HepG2 (cell line): Measurements from ENCODE around the gene SYNJ2. TPM values are rescaled to one million over a fixed set of nuclear protein-coding genes. Genes with fewer than 3 reads are reported as not detected.

Experiments used
- ATAC-seq: fragments of 200-7000 bp; cut with Tn5 transposase; 3 replicates; pipeline ENCODE4 v1.9.1; 2020; ENCODE audit warnings: mild to moderate bottlenecking, moderate library complexity
- BruUV-seq: library from RNA; stranded (reverse); fragments of 400-500 nt; replicated peaks from 2 replicates; lab custom pipeline; 2021; lab: Mats Ljungman, UMichigan
- CTCF ChIA-PET: fragments of 300-600 bp; formaldehyde crosslinking; extraction: SDS; loops from one replicate; lab custom pipeline; 2021; ENCODE audit warnings: low total read pairs, inconsistent platforms, low intra/inter-chr PET ratio; lab: Yijun Ruan, JAX
- POLR2A ChIA-PET: fragments of 350-600 bp; sonication (Branson Sonifier 250); formaldehyde crosslinking; loops from one replicate; lab custom pipeline; 2020; ENCODE audit warnings: antibody characterized with exemption, inconsistent platforms; lab: Yijun Ruan, JAX
- DNase-seq: peaks from one replicate; pipeline ENCODE4 v3.0.0-alpha.2; 2015; ENCODE audit warnings: low spot score
- FAIRE-seq: peaks from 3 replicates; lab custom pipeline; 2011; peaks lifted over from hg19 to GRCh38; lab: Jason Lieb, UNC
- H2AFZ ChIP-seq: one replicate; pipeline ENCODE4 v1.6.1; 2011; ENCODE audit warnings: low read length, inconsistent platforms
- H3K27ac ChIP-seq: fragments of 300-600 bp; 3 replicates; pipeline ENCODE4 v1.8.0; 2011; ENCODE audit warnings: mixed run types, mild to moderate bottlenecking, mixed read lengths, low read length, inconsistent platforms; ENCODE audit not compliant: insufficient read depth; ENCODE audit errors: extremely low read length
- H3K27me3 ChIP-seq, 2 experiments: fragments of 200-600 bp in 1 of 2; 2 replicates in 1 of 2; 3 replicates in 1 of 2; pipeline versions ENCODE4 v1.6.0 to v1.8.0; 2011; ENCODE audit warnings: low read length in 2 of 2, mild to moderate bottlenecking in 2 of 2, moderate library complexity in 2 of 2, inconsistent platforms in 1 of 2; ENCODE audit not compliant: insufficient read depth in 2 of 2, control insufficient read depth in 1 of 2
- H3K36me3 ChIP-seq, 2 experiments: fragments of 200-600 bp in 1 of 2; replicated peaks in 1 of 2; 2 replicates in 1 of 2; 3 replicates in 1 of 2; pipeline versions ENCODE4 v1.5.1 to v1.8.0; 2011; ENCODE audit warnings: low read length in 2 of 2, inconsistent platforms in 1 of 2; ENCODE audit not compliant: insufficient read depth in 2 of 2, control insufficient read depth in 1 of 2
- H3K4me1 ChIP-seq: 2 replicates; pipeline ENCODE4 v1.5.1; 2012; ENCODE audit warnings: low read length, inconsistent platforms; ENCODE audit not compliant: insufficient read depth
- H3K4me2 ChIP-seq: 2 replicates; pipeline ENCODE4 v1.6.0; 2011; ENCODE audit warnings: low read depth, low read length, inconsistent platforms
- H3K4me3 ChIP-seq, 3 experiments: fragments of 200-600 bp in 1 of 3; sonication (generic), shearing (Covaris generic) in 1 of 3; replicated peaks in 1 of 3; 2 replicates each; pipeline ENCODE4 v1.5.1; 2011 to 2016; ENCODE audit warnings: low read length in 3 of 3, inconsistent platforms in 2 of 3, low read depth in 2 of 3, mild to moderate bottlenecking in 2 of 3, control low read depth in 1 of 3, mixed read lengths in 1 of 3; ENCODE audit not compliant: insufficient read depth in 1 of 3
- H3K79me2 ChIP-seq: one replicate; pipeline ENCODE4 v1.6.1; 2011; ENCODE audit warnings: low read length, inconsistent platforms; ENCODE audit not compliant: insufficient read depth
- H3K9ac ChIP-seq: 2 replicates; pipeline ENCODE4 v1.6.0; 2011; ENCODE audit warnings: mild to moderate bottlenecking, low read depth, low read length, inconsistent platforms; ENCODE audit not compliant: insufficient read depth
- H3K9me3 ChIP-seq: 2 replicates; pipeline ENCODE4 v1.5.1; 2012; ENCODE audit warnings: mild to moderate bottlenecking, low read length
- H4K20me1 ChIP-seq: 2 replicates; pipeline ENCODE4 v1.6.0; 2011; ENCODE audit warnings: inconsistent platforms, mild to moderate bottlenecking, low read length, moderate library complexity; ENCODE audit not compliant: insufficient read depth
- CEBPB ChIP-seq: IDR thresholded peaks from 2 replicates; pipeline ENCODE4 v1.6.1; 2011; ENCODE audit warnings: low read depth, low read length, improper control_type of control experiment, borderline replicate concordance
- CEBPG ChIP-seq: IDR thresholded peaks from 2 replicates; pipeline ENCODE4 v1.6.1; 2016
- DNMT3B ChIP-seq: conservative IDR thresholded peaks from 2 replicates; pipeline ENCODE4 v1.6.1; 2016; ENCODE audit warnings: missing biosample characterization, control low read depth
- FOXA1 ChIP-seq, 2 experiments: fragments of 450-650 bp in 1 of 2; sonication (generic) in 1 of 2; formaldehyde crosslinking in 1 of 2; IDR thresholded peaks; 2 replicates each; pipeline versions ENCODE4 v1.4.0 to v1.6.1; 2016 to 2020; ENCODE audit warnings: missing genetic modification reagents in 1 of 2
- FOXA3 ChIP-seq: IDR thresholded peaks from 2 replicates; pipeline ENCODE4 v1.6.1; 2016; ENCODE audit warnings: missing genetic modification reagents, missing compliant biosample characterization
- GRHL1 ChIP-seq: sonication (generic); formaldehyde crosslinking; conservative IDR thresholded peaks from 2 replicates; pipeline ENCODE4 v1.8.0; 2022; ENCODE audit warnings: missing genetic modification reagents
- HDAC2 ChIP-seq: sonication (generic); formaldehyde crosslinking; IDR thresholded peaks from 2 replicates; pipeline ENCODE4 v1.4.0; 2020; ENCODE audit warnings: missing genetic modification reagents
- HINFP ChIP-seq: sonication (generic); formaldehyde crosslinking; IDR thresholded peaks from 2 replicates; pipeline ENCODE4 v1.4.0; 2020; ENCODE audit warnings: low read depth, mild to moderate bottlenecking, missing genetic modification reagents
- IRX3 ChIP-seq: sonication (generic); formaldehyde crosslinking; IDR thresholded peaks from 2 replicates; pipeline ENCODE4 v1.8.1; 2023; ENCODE audit warnings: mild to moderate bottlenecking, low read depth, missing genetic modification reagents, borderline replicate concordance
- MXD1 ChIP-seq: sonication (generic); formaldehyde crosslinking; IDR thresholded peaks from 2 replicates; pipeline ENCODE4 v1.4.0; 2020; ENCODE audit warnings: mild to moderate bottlenecking, missing genetic modification reagents
- TEF ChIP-seq: sonication (generic); formaldehyde crosslinking; IDR thresholded peaks from 2 replicates; pipeline ENCODE4 v1.5.0; 2020; ENCODE audit warnings: missing genetic modification reagents
- ZNF12 ChIP-seq: sonication (generic); formaldehyde crosslinking; IDR thresholded peaks from 2 replicates; pipeline ENCODE4 v1.5.0; 2020; ENCODE audit warnings: missing genetic modification reagents
- ZNF317 ChIP-seq: sonication (generic); formaldehyde crosslinking; IDR thresholded peaks from 2 replicates; pipeline ENCODE4 v1.5.0; 2020; ENCODE audit warnings: mild to moderate bottlenecking, missing genetic modification reagents
- ZNF552 ChIP-seq: sonication (generic); formaldehyde crosslinking; IDR thresholded peaks from 2 replicates; pipeline ENCODE4 v1.9.0; 2022; ENCODE audit warnings: missing genetic modification reagents, mild to moderate bottlenecking, borderline replicate concordance
- ZNF792 ChIP-seq: IDR thresholded peaks from 2 replicates; pipeline ENCODE4 v1.6.1; 2016
- WGBS: methylation state at CpG from one replicate; pipeline ENCODE4 v1.1.6; 2017; ENCODE audit warnings: low lambda C conversion rate; 5-methylcytosine and 5-hydroxymethylcytosine counted together
- in situ Hi-C: cut with HindIII; loops from 2 replicates; pipeline ENCODE4 v1.10.0; 2017; ENCODE audit warnings: low pct_unique_long_range_greater_than_20kb; ENCODE audit not compliant: extremely low pct_ligation_motif_present
- intact Hi-C: fragments of 100-400 bp; cut with micrococcal nuclease; formaldehyde crosslinking; loops from one replicate; pipeline ENCODE4 v1.10.0; 2022; ENCODE audit not compliant: unreplicated experiment
- polyA plus RNA-seq, 8 experiments: library from polyadenylated mRNA; depleted of rRNA in 3 of 8; stranded (reverse) in 7 of 8; unstranded in 1 of 8; fragments of >200 nt; fragmentation: Illumina TruSeq in 4 of 8; extraction: Trizol in 4 of 8; gene quantifications; 2 replicates each; pipeline versions ENCODE4 v1.2.1 to v1.2.3, GENCODE V29; 2011 to 2016; ENCODE audit warnings: low read depth in 4 of 8, missing spikeins in 1 of 8, mixed read lengths in 1 of 8; ENCODE audit not compliant: insufficient read depth in 1 of 8
- total RNA-seq, 5 experiments: library from RNA; depleted of rRNA; stranded (reverse); fragments of >200 nt; fragmentation: Illumina TruSeq; extraction: Trizol; gene quantifications; 2 replicates each; pipeline ENCODE4 v1.2.3, GENCODE V29; 2016; ENCODE audit warnings: low read depth in 1 of 5

SYNJ2 gene
- total and polyA plus RNA-seq, 2 of the 13 experiments (the other 11 are each of a cell fraction or from before 2014, with no cell fraction given), result 39.1 to 57.6 TPM

GRCh38 chr6:158121335-158121734 is 139.7 kb downstream of the SYNJ2 start:
- H3K79me2 ChIP-seq, result no peaks in the 10 kb centered on the region
- no peak overlapping the region for H3K9ac ChIP-seq
- no peaks in the 10 kb centered on the region for H3K9me3 ChIP-seq
- no TSS peak for BruUV-seq
- DNase-seq (no peak), ATAC-seq (no peak), FAIRE-seq (no peak)
- no peaks in the 10 kb centered on the region for H3K27me3 ChIP-seq
- POLR2A ChIA-PET, result no interaction called here
- CTCF ChIA-PET, result no interaction called here
- intact Hi-C loops (no loop called here), in situ Hi-C loops (no loop called here)
- H3K4me1 ChIP-seq, result peaks cover 10% of the 10 kb centered on the region
- no peaks in the 10 kb centered on the region for H4K20me1 ChIP-seq
- TF ChIP-seq IRX3 (no peak), ZNF552 (CRISPR knock-in tag) (no peak), GRHL1 (no peak), ZNF792 (CRISPR knock-in tag) (no peak), HINFP (CRISPR knock-in tag) (no peak)
- H3K27ac ChIP-seq, result no peak overlapping the region
- H3K36me3 ChIP-seq, result peaks cover 0 to 2% of the 10 kb centered on the region in 2 experiments; a peak in 2 of 5 replicates
- no peak overlapping the region for H3K4me2 ChIP-seq
- H2AFZ ChIP-seq, result no peak overlapping the region
- WGBS, result 95% methylated on average over 3 of the region's 3 CpGs
- H3K4me3 ChIP-seq, result no peak overlapping the region

- ATAC-seq (peak; percentile 64), FAIRE-seq (no peak), DNase-seq (peak; percentile 56)
- Histone ChIP-seq H4K20me1 (no peaks in the 10 kb centered on the region), H3K36me3 (peaks cover 0 to 2% of the 10 kb centered on the region in 2 experiments; a peak in 2 of 5 replicates), H3K4me2 (no peak overlapping the region), H3K4me1 (peaks cover 10% of the 10 kb centered on the region), H3K9ac (no peak overlapping the region), H3K27me3 (no peaks in the 10 kb centered on the region), H2AFZ (no peak overlapping the region), H3K27ac (no peak overlapping the region), H3K79me2 (no peaks in the 10 kb centered on the region), H3K9me3 (no peaks in the 10 kb centered on the region), H3K4me3 (no peak overlapping the region)
- peak; percentile 64 for TF ChIP-seq ZNF12 (CRISPR knock-in tag)
- TF ChIP-seq CEBPB, result peak; percentile 61; the same call in 1 of the 2 replicates
- no peak for TF ChIP-seq DNMT3B
- no peak for TF ChIP-seq FOXA1 (IDR thresholded peaks at IDR 0.05)
- peak; percentile 50; the same call in 1 of the 2 replicates for TF ChIP-seq FOXA1 (CRISPR knock-in tag; IDR thresholded peaks at IDR 0.05)
- no peak for TF ChIP-seq TEF
- TF ChIP-seq HDAC2 (CRISPR knock-in tag), result no peak
- TF ChIP-seq FOXA3 (CRISPR knock-in tag), result peak; percentile 30; the same call in 1 of the 2 replicates
- no peak for TF ChIP-seq ZNF317 (CRISPR knock-in tag)
- TF ChIP-seq MXD1, result no peak
- peak; percentile 61 for TF ChIP-seq CEBPG (CRISPR knock-in tag)
- intact Hi-C loops, result no loop called here
- in situ Hi-C loops, result no loop called here
- ChIA-PET POLR2A (no interaction called here), CTCF (no interaction called here)
- whole genome bisulfite sequencing, result 59% methylated on average over 2 of the region's 2 CpGs
- BruUV-seq, result no TSS peak
Measured at GRCh38 chr6:158122048-158122447, 140.4 kb downstream of the SYNJ2 start.
